ENCODE measurements around the gene AFG1L.

GRCh38 chr6:108363889-108364313 is 69.0 kb downstream of the AFG1L start:
- no peak for TF ChIP-seq ZBTB33 (IDR thresholded peaks at IDR 0.05)
- TF ChIP-seq MAX (IDR thresholded peaks at IDR 0.05), result no peak
- no peak for TF ChIP-seq HNF4G (IDR thresholded peaks at IDR 0.05)
- TF ChIP-seq RXRA (IDR thresholded peaks at IDR 0.05), result no peak
- TF ChIP-seq JUND (IDR thresholded peaks at IDR 0.05), result no peak
- no peak for TF ChIP-seq CTCF (IDR thresholded peaks at IDR 0.05; ENCODE audit: low read depth, low read length, missing input control)
- no peak for TF ChIP-seq RAD21 (IDR thresholded peaks at IDR 0.05)
- TF ChIP-seq TAF1 (conservative IDR thresholded peaks at IDR 0.05), result no peak
- TF ChIP-seq YY1 (IDR thresholded peaks at IDR 0.05), result no peak
- no peak for TF ChIP-seq EGR1 (IDR thresholded peaks at IDR 0.05; ENCODE audit: low read depth in 2 of 2)
- no peak for TF ChIP-seq REST (IDR thresholded peaks at IDR 0.05)
- no peak for TF ChIP-seq FOXA2 (IDR thresholded peaks at IDR 0.05)
- TF ChIP-seq HNF4A (conservative IDR thresholded peaks at IDR 0.05), result no peak
- no peak for TF ChIP-seq FOXA1 (IDR thresholded peaks at IDR 0.05)

Measured in liver (tissue), 3 donors.